HG02943 (cell line): ENCODE results near the gene MGAT3.

Experiments used
- ATAC-seq: cut with Tn5 transposase; IDR thresholded peaks from one replicate; pipeline ENCODE4 v1.9.1; 2021; ENCODE audit warnings: mild to moderate bottlenecking, low read depth, moderate library complexity; ENCODE audit not compliant: unreplicated experiment

The MGAT3 gene

DNA sequence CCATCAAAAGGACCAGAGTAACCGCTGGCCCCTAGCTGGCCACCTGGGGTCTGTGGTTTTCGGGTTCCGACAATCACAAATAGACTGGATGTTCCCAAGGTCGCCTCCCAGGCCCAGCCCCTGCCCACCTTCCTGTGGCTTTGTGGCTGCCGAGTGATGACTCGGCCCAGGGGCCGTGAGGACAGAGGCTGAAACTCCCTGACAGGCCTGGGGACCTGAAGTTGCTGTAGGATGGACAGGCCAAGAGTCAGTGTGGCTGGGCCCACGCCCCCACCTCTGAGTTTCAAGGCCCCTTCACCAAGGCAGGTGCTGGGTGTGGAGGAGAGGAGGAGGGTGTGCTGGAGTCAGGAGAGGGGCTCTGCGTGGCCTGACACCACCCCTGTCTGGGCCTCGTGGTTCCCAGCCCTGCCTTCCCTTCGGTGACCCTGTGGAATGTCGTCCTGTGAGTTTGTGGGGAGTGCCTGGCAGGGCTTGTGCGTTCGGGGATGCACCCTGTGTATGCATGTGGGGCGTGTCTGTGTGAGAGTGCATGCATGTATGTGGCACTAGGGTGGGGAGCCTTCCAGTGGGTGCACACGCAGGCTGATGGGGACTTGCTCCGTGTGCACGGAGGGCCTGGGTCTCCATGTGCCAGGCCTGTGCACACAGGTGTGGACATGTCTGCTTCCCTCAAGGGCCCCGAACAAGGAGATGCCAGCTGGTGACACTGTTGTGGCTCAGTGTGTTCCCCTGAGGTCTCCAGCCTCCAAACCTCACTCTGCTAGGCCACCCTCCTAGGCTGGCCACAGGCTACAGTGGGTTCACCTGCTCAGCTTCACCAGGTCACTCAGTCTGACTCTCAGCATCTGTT is 8.4 kb upstream of the MGAT3 start:
- ATAC-seq: no peak

GRCh38 chr22:39449708-39450107 is 7.1 kb upstream of the MGAT3 start:
- ATAC-seq: no peak

DNA sequence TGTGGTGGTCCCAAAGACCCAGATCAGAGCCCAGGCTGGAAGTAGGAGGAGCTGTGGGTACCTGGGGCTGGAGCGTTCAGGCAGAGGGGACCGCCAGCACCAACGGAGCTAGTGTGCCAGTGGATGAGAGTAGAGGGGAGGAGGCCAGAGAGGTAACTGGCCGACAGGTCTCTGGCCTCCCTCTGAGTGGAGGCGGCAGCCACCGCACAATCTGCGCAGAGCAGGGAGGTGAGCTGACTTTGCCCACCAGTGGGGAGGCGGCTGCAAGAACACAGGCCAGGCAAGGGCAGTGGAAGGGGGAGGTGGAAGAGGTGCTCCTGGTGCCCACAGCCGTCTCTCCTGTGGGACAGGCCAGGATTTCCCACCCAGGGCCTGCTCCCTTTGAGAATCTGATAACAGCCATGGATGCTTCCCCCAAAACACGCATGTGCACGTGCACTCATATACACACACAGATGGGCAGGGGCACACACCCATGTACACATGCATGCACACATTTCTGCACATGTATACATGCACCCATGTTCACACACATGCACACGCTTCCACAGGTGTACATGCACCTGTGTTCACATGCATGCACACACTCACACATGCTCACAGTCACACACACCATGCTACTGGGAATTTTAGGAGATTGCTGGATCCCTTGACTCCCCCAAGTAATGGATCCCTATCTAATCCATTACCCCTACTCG is 6.4 kb upstream of the MGAT3 start:
- no peak for ATAC-seq

GRCh38 chr22:39452740-39453040 is 4.1 kb upstream of the MGAT3 start:
- ATAC-seq: no peak

DNA sequence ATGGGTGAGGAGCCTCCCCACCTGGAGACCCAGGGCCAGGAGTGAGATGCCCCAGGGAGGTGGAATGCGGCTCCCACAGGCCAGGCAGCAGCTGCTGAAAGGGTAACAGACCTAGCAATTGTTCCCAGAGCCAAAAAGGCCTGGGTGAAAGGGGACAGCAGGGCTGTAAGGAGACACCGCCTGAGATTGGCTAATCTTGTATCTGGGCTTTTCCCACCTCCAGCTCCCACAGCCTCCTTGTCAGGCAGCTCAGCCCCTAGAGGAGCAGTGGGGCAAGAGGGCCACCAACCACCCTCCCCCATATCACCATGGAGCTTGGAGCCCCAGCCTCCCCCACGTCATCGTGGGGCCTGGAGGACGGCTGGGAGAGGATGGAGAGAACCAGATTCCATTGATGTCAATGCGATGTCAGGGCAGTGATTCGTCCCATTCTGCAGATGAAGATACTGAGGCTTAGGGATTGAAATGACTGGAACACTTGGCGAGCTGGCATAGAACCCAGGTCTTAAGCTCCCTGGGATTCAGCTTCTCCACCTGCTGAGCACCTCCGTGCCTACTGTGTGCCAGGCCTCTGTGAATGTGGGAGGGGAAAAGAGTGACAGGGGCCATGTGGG is 2.9 kb upstream of the MGAT3 start:
- no peak for ATAC-seq

DNA sequence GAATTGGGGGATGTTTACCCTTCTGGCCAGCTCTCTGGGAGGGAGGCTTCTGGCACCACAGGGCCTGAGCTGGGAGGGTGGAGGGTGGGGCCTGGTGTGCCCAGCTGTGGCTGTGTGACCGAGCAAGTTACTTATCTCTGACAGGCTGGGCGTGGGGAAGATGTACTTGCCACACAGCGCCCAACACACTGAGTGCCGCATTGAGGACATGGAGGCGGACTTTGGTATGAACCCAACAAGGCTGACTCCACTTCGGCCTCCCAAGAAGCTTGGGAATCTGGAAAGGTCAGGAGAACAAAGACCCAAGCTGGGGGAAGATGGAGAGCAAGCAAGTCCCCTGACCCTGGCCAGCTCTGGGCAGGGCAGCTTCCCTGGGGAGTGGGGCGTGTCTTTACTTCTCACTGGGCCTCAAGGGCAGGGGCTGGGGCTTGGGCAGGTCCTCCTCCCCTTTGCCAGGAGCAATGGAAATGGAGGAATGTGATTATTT is 2.4 kb upstream of the MGAT3 start:
- no peak for ATAC-seq

- no peak for ATAC-seq
These were observed 365 bp downstream of the MGAT3 start for GRCh38 chr22:39457198-39457555.

DNA sequence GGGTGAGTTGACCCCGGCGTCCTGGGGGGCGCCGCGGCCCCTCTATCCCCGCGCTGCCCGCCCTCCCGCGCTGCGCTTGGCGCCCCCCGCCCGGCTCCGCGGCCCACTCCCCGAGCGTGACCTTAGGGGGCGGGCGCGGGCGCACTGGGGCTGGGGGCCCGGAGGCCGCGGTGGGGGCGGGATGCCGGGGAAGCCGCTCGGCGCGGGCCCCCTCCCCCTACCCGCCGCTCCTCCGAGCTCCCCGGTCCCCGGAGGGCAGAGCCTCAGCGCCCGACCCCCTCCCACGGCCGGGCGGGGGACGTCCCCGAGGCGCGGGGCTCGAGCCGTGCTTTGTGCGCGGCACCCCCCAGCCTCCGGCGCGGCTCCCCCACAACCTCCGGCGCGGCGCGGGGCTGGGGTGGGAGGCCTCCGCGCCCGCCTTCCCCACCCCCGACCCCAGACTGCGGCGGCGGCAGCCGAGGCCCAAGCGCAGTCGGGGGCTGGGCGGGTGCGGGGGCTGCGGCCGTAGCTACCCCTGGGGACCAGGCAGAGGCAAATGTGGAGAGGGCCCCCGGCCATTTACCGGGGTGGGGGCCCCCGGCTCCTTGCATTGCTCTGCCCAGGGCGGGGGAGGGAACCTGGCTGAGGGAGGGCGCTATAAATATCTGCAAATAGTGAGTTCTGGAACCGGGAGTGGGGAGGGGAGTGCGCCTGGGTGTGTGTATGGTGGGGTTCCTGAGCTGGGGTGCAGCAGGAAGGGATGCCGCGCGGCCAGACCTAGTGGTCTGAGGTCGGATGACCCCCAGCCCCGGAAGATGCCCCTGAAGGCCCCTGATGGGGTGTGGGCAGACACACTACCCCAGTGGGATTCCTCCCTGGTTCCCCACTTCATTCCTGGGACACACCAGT is 988 bp downstream of the MGAT3 start:
- no peak for ATAC-seq

GRCh38 chr22:39458444-39459083 is 1.8 kb downstream of the MGAT3 start:
- no peak for ATAC-seq

DNA sequence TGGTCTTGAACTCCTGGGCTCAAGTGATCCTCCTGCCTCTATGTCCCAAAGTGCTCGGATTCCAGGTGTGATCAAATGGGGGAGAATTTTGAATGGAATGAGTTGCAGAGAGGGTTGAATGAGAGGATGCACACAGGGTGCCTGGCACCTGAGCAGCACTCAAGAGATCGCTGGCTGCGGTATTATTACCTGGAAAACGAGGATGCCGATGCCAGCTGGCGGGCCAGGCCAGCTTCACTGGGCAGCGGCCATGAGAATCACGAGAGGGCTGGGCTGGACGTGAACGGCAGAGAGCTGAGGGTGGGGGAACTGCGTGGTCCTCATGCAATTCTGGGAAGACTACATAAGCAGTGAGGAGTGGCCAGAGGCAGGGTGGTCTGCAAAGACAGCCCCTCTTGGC is 2.9 kb downstream of the MGAT3 start:
- ATAC-seq: no peak

GRCh38 chr22:39462443-39463221 is 5.8 kb downstream of the MGAT3 start:
- ATAC-seq: no peak

GRCh38 chr22:39463277-39463676 is 6.5 kb downstream of the MGAT3 start:
- ATAC-seq: no peak

DNA sequence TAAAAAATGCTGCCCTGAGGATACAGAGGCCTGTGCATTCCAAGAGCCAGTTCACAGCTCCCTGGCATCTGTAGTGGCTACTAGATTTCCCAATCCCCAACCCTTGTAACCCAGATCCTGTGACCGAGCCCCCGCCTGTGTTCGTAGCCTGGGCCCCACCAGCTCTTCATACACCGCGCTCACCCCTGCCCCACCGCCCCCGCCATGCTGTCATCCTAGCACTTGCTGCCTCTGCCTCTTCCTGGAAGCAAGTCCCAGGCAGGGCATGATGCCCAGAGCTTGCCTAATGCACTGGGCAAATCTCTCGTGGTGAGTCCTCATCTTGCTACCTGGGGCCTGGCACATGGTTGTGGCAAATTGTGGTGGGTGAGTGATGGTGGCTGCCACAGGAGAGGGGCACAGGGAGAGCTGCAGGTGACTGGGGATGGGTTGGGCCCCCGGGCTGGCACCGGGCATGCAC is 7.1 kb downstream of the MGAT3 start:
- ATAC-seq: no peak

GRCh38 chr22:39466228-39467006 is 9.6 kb downstream of the MGAT3 start:
- ATAC-seq: no peak

DNA sequence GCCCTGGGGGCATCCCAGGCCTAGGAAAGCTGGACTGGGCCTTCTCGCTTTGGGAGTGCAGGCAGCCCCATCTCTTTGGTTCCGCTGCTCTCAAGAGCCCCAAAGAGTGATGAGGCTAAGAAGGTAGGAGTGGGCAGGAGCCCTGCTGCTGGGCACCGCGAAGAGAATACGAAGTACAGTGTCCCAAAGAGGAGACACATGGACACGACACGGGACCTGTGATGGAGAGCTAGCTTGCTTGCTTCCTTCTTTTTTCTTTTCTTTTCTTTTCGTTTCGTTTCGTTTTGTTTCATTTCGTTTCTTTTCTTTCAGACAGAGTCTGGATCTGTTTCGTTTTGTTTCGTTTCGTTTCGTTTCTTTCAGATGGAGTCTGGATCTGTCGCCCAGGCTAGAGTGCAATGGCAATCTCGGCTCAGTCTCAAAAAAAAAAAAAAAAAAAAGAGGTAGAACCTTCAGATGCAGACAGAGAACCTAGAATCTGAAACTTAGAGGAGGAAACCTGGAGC is 10.6 kb downstream of the MGAT3 start:
- ATAC-seq: no peak

DNA sequence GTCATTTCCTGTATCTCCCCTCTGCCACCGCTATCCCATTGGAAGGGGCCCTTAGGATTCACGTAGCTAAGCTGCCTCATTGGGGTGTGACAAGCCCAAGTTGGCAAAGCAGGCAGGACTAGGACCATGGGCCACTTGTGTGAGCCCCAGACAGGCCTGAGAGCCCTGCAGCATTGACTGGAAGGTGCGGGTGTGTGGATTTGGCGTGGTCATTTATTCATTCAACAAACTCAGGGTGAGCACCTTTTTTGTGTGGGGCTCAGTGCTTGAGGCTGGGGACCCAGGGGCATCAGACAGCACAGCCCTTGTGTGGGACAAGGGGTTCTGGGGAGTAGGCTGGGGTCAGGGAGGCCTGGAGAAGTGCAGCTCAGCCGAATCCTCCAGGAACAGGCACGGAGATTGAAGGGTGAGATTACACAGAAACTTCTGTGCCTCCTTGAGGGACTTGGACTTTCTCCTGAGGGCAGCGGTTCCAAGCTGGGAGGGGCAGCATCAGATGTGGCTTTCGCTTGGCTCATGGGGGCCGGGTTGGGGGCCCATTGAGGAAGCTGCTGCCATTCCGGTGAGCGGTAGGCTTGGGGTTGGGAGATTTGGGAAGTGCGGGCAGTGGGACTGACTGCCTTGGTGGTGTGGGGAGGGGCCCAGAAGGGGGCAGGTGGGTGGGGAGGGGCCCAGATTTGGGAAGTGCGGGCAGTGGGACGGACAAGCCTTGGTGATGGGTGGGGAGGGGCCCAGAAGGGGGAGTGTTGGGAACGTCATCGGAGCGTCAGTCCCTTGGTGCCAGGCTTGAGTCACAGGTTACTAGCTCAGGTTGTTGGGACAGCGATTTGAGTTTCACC is 11.9 kb downstream of the MGAT3 start:
- no peak for ATAC-seq

- no peak for ATAC-seq
These were observed 12.5 kb downstream of the MGAT3 start for GRCh38 chr22:39469326-39469680.
